Measurements from ENCODE around the gene FAAH. TPM values are rescaled to one million over a fixed set of nuclear protein-coding genes. Genes with fewer than 3 reads are reported as not detected.

Gene FAAH
- total and polyA plus RNA-seq, 2 of the 13 experiments (the other 11 are each of a cell fraction or from before 2014, with no cell fraction given) = 5.4 to 11.0 TPM

GRCh38 chr1:46394108-46394871 lies at the start of gene FAAH (continued):
- TF ChIP-seq ZFP1 (CRISPR knock-in tag; IDR thresholded peaks at IDR 0.05) (no peak), ATF2 (CRISPR knock-in tag; IDR thresholded peaks at IDR 0.05) (0 out of 2 replicates have a peak, but pooled peaks have one; percentile 18), RFXAP (CRISPR knock-in tag; IDR thresholded peaks at IDR 0.05; ENCODE audit: borderline replicate concordance) (peak; percentile 81), DNMT3B (CRISPR knock-in tag; conservative IDR thresholded peaks at IDR 0.05) (no peak), SOX5 (CRISPR knock-in tag; IDR thresholded peaks at IDR 0.05; ENCODE audit: borderline replicate concordance) (peak; percentile 29; the same call in 1 of the 2 replicates), ZNF333 (CRISPR knock-in tag; IDR thresholded peaks at IDR 0.05; ENCODE audit: borderline replicate concordance) (no peak), ZNF205 (CRISPR knock-in tag; IDR thresholded peaks at IDR 0.05) (0 out of 2 replicates have a peak, but pooled peaks have one; percentile 46), SMARCE1 (IDR thresholded peaks at IDR 0.05; ENCODE audit: borderline replicate concordance) (no peak), CEBPB (IDR thresholded peaks at IDR 0.05; ENCODE audit: borderline replicate concordance, low read depth, low read length) (no peak), STAG1 (CRISPR knock-in tag; IDR thresholded peaks at IDR 0.05) (0 out of 2 replicates have a peak, but pooled peaks have one; percentile 5), ZNF747 (CRISPR knock-in tag; IDR thresholded peaks at IDR 0.05; ENCODE audit: borderline replicate concordance) (peak; percentile 82; the same call in 1 of the 2 replicates), CEBPZ (IDR thresholded peaks at IDR 0.05; ENCODE audit: low read length) (no peak), ZNF136 (CRISPR knock-in tag; IDR thresholded peaks at IDR 0.05; ENCODE audit: low read depth) (no peak; the same call in 1 of the 2 replicates), ZNF784 (CRISPR knock-in tag; IDR thresholded peaks at IDR 0.05; ENCODE audit: borderline replicate concordance) (peak; percentile 96), ZNF44 (CRISPR knock-in tag; IDR thresholded peaks at IDR 0.05) (0 out of 2 replicates have a peak, but pooled peaks have one; percentile 10), RELA (CRISPR knock-in tag; IDR thresholded peaks at IDR 0.05) (no peak), ZNF460 (CRISPR knock-in tag; IDR thresholded peaks at IDR 0.05; ENCODE audit: borderline replicate concordance) (no peak), ETS1 (CRISPR knock-in tag; IDR thresholded peaks at IDR 0.05) (peak; percentile 88; the same call in 1 of the 2 replicates), KDM1A (CRISPR knock-in tag; IDR thresholded peaks at IDR 0.05) (peak; percentile 39; the same call in 1 of the 2 replicates), SP4 (CRISPR knock-in tag; IDR thresholded peaks at IDR 0.05) (peak; percentile 82), ZNF12 (CRISPR knock-in tag; IDR thresholded peaks at IDR 0.05) (0 out of 2 replicates have a peak, but pooled peaks have one; percentile 34), ZNF280B (CRISPR knock-in tag; IDR thresholded peaks at IDR 0.05; ENCODE audit: borderline replicate concordance) (peak; percentile 94)
